A549 (cell line): ENCODE data around the gene GCKR.

Experiments used
- BHLHE40 ChIP-seq: IDR thresholded peaks from 2 replicates; pipeline ENCODE4 v1.6.1; 2012; ENCODE audit warnings: low read depth, low read length, inconsistent platforms
- CTCF ChIP-seq: fragments of >200 bp; sonication (Bioruptor Twin); formaldehyde crosslinking; IDR thresholded peaks from 3 replicates; pipeline ENCODE4 v1.5.1; 2016
- JUN ChIP-seq, 2 experiments: fragments of >200 bp; sonication (Bioruptor Twin); formaldehyde crosslinking; IDR thresholded peaks; 2 replicates in 1 of 2; 3 replicates in 1 of 2; pipeline ENCODE4 v1.6.1; 2016 to 2017
- MAFK ChIP-seq: fragments of 450-650 bp; IDR thresholded peaks from 2 replicates; pipeline ENCODE4 v1.6.1; 2014; ENCODE audit not compliant: partially characterized antibody
- MAX ChIP-seq: IDR thresholded peaks from 2 replicates; pipeline ENCODE4 v1.6.1; 2012
- POLR2A ChIP-seq: IDR thresholded peaks from 2 replicates; pipeline ENCODE4 v1.6.1; 2012; ENCODE audit warnings: mild to moderate bottlenecking, low read length
- RCOR1 ChIP-seq: fragments of 150-350 bp; IDR thresholded peaks from 2 replicates; pipeline ENCODE4 v1.6.1; 2014; ENCODE audit warnings: antibody characterized with exemption, low read length, low read depth
- RFX5 ChIP-seq: fragments of 450-650 bp; IDR thresholded peaks from 2 replicates; pipeline ENCODE4 v1.7.1; 2014; ENCODE audit warnings: antibody characterized with exemption, mild to moderate bottlenecking, moderate library complexity
- SMC3 ChIP-seq: fragments of >200 bp; sonication (Bioruptor Twin); formaldehyde crosslinking; IDR thresholded peaks from 3 replicates; pipeline ENCODE4 v1.6.1; 2018; ENCODE audit warnings: inconsistent platforms
- ZC3H11A ChIP-seq: fragments of 450-650 bp; IDR thresholded peaks from 2 replicates; pipeline ENCODE4 v1.6.1; 2014; ENCODE audit warnings: antibody characterized with exemption, mild to moderate bottlenecking
- TF ChIP-seq, protein P1 (sequence below): fragments of 450-650 bp; IDR thresholded peaks from 2 replicates; pipeline ENCODE4 v1.6.1; 2014; ENCODE audit warnings: antibody characterized with exemption
- TF ChIP-seq, protein P2 (sequence below): fragments of 250-450 bp; sonication (Bioruptor Pico); IDR thresholded peaks from 2 replicates; pipeline ENCODE4 v1.5.0; 2021; ENCODE audit warnings: mild to moderate bottlenecking, moderate library complexity, borderline replicate concordance

DNA sequence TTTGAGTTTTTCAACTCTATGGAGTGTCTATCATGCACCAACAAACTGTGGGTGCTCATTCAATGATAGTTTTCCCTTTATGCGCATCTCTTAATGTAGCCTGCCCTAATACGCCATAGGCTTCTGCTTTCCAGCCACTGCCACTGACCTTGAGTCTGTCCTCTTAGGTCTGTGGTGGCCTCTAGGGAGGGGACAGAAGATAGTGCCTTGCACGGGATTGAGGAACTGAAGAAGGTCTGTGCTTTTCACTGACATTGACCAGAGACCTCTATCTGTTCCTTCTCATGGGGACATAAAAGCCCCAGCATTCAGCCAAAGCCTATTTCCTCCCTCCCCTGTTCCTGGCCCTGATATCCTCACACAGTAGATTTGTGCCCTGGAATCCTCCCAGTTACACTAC, 2.3 kb downstream of the GCKR start:
- no peak for TF ChIP-seq RFX5
- no peak for TF ChIP-seq POLR2A
- no peak for TF ChIP-seq RCOR1
- TF ChIP-seq CTCF: no peak
- no peak for TF ChIP-seq SMC3
- TF ChIP-seq MAX: no peak
- TF ChIP-seq, protein P1, sequence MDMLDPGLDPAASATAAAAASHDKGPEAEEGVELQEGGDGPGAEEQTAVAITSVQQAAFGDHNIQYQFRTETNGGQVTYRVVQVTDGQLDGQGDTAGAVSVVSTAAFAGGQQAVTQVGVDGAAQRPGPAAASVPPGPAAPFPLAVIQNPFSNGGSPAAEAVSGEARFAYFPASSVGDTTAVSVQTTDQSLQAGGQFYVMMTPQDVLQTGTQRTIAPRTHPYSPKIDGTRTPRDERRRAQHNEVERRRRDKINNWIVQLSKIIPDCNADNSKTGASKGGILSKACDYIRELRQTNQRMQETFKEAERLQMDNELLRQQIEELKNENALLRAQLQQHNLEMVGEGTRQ: no peak
- TF ChIP-seq MAFK: no peak
- TF ChIP-seq BHLHE40: no peak
- TF ChIP-seq, protein P2, sequence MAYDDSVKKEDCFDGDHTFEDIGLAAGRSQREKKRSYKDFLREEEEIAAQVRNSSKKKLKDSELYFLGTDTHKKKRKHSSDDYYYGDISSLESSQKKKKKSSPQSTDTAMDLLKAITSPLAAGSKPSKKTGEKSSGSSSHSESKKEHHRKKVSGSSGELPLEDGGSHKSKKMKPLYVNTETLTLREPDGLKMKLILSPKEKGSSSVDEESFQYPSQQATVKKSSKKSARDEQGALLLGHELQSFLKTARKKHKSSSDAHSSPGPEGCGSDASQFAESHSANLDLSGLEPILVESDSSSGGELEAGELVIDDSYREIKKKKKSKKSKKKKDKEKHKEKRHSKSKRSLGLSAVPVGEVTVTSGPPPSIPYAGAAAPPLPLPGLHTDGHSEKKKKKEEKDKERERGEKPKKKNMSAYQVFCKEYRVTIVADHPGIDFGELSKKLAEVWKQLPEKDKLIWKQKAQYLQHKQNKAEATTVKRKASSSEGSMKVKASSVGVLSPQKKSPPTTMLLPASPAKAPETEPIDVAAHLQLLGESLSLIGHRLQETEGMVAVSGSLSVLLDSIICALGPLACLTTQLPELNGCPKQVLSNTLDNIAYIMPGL (CRISPR knock-in tag): no peak
- no peak for TF ChIP-seq JUN (IDR thresholded peaks at IDR 0.05)
- TF ChIP-seq ZC3H11A: no peak
